SU-DHL-6 (cell line): Measurements from ENCODE around the gene NPHP4.

Experiments
- EZH2phosphoT487 ChIP-seq: fragments of 200-600 bp; sonication (generic), shearing (Covaris generic); conservative IDR thresholded peaks from 2 replicates; pipeline ENCODE4 v1.6.1; 2018; ENCODE audit warnings: mild to moderate bottlenecking, antibody characterized with exemption, low read length, moderate library complexity, mixed read lengths
- TF ChIP-seq, protein P1 (sequence below): fragments of 200-600 bp; sonication (generic); IDR thresholded peaks from one replicate; pipeline ENCODE4 v1.5.1; 2017; ENCODE audit warnings: antibody characterized with exemption, mild to moderate bottlenecking, low read length, moderate library complexity; ENCODE audit not compliant: insufficient read depth, poor library complexity, severe bottlenecking

DNA sequence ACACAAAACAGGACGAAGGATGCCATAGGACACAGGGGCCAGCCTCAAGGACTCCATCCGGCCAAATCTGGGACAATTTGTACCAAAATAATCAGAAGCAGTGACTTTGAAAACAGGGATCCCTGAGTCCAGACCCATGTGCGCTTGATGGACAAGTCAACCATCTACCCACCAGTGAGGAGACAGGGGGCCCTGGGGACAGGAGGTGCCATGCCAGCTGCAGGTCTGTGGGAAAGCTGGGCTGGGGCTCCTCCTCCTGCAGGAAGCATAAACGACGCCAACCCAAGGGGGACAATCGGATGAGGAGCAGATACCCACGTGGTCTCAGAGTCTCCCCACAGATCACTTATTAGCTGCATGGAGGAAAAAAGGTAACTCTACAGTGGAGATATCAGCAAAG lies 50.6 kb downstream of the NPHP4 start:
- TF ChIP-seq, protein P1, sequence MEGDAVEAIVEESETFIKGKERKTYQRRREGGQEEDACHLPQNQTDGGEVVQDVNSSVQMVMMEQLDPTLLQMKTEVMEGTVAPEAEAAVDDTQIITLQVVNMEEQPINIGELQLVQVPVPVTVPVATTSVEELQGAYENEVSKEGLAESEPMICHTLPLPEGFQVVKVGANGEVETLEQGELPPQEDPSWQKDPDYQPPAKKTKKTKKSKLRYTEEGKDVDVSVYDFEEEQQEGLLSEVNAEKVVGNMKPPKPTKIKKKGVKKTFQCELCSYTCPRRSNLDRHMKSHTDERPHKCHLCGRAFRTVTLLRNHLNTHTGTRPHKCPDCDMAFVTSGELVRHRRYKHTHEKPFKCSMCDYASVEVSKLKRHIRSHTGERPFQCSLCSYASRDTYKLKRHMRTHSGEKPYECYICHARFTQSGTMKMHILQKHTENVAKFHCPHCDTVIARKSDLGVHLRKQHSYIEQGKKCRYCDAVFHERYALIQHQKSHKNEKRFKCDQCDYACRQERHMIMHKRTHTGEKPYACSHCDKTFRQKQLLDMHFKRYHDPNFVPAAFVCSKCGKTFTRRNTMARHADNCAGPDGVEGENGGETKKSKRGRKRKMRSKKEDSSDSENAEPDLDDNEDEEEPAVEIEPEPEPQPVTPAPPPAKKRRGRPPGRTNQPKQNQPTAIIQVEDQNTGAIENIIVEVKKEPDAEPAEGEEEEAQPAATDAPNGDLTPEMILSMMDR, result no peak
- no peak for TF ChIP-seq EZH2phosphoT487
